ENCODE results near the gene SNRPE.

Gene SNRPE

GRCh38 chr1:203880606-203881005, 19.2 kb downstream of the SNRPE start:
- no peak for DNase-seq (ENCODE audit: low read depth)

- no peak for DNase-seq (ENCODE audit: low read depth)
Measured at GRCh38 chr1:203888807-203889251, 27.4 kb downstream of the SNRPE start.

- DNase-seq (ENCODE audit: low read depth), result no peak
Measured at GRCh38 chr1:203891950-203892349, 30.6 kb downstream of the SNRPE start.

GRCh38 chr1:203898458-203899352, 37.3 kb downstream of the SNRPE start:
- no peak for DNase-seq (ENCODE audit: low read depth)

GRCh38 chr1:203899353-203899716, 37.9 kb downstream of the SNRPE start:
- no peak for DNase-seq (ENCODE audit: low read depth)

- DNase-seq (ENCODE audit: low read depth), result no peak
Measured at GRCh38 chr1:203899869-203900714, 38.7 kb downstream of the SNRPE start.

GRCh38 chr1:203901581-203901980, 40.2 kb downstream of the SNRPE start:
- DNase-seq (ENCODE audit: low read depth), result no peak

- DNase-seq (ENCODE audit: low read depth), result no peak
Measured at GRCh38 chr1:203905275-203905674, 43.9 kb downstream of the SNRPE start.

GRCh38 chr1:203906932-203907331, 45.5 kb downstream of the SNRPE start:
- peak; percentile 81 for DNase-seq (ENCODE audit: low read depth)

GRCh38 chr1:203907901-203908300, 46.5 kb downstream of the SNRPE start:
- DNase-seq (ENCODE audit: low read depth), result no peak

- no peak for DNase-seq (ENCODE audit: low read depth)
Measured at GRCh38 chr1:203911806-203912205, 50.4 kb downstream of the SNRPE start.

GRCh38 chr1:203913073-203913521, 51.7 kb downstream of the SNRPE start:
- DNase-seq (ENCODE audit: low read depth), result no peak

GRCh38 chr1:203914292-203914691, 52.9 kb downstream of the SNRPE start:
- no peak for DNase-seq (ENCODE audit: low read depth)

- no peak for DNase-seq (ENCODE audit: low read depth)
Measured at GRCh38 chr1:203915811-203916210, 54.4 kb downstream of the SNRPE start.

- DNase-seq (ENCODE audit: low read depth), result no peak
Measured at GRCh38 chr1:203916756-203917155, 55.4 kb downstream of the SNRPE start.

Data from fibroblast of the conjunctiva (primary cell).